ENCODE data around the gene HMGA1.
"Not testable (repeated sequence)": the region's sequence is repeated elsewhere in the genome, so short reads cannot be mapped to it uniquely, and the experiment has no call there.

Gene HMGA1

GRCh38 chr6:34241351-34242215 is 4.9 kb downstream of the HMGA1 start:
- no peak for DNase-seq

- no peak for DNase-seq
Observed at GRCh38 chr6:34242252-34243130, 5.8 kb downstream of the HMGA1 start.

- no peak for DNase-seq
Observed at GRCh38 chr6:34243131-34243771, 6.6 kb downstream of the HMGA1 start.

- peak; percentile 91 for DNase-seq
Observed at GRCh38 chr6:34243901-34244884, 7.5 kb downstream of the HMGA1 start.

GRCh38 chr6:34245032-34245760 is 8.5 kb downstream of the HMGA1 start:
- DNase-seq: not testable (repeated sequence)

GRCh38 chr6:34245761-34246140 is 9.1 kb downstream of the HMGA1 start:
- not testable (repeated sequence) for DNase-seq

- no peak for DNase-seq
Observed at GRCh38 chr6:34246249-34246562, 9.5 kb downstream of the HMGA1 start.

GRCh38 chr6:34246563-34247391 is 10.1 kb downstream of the HMGA1 start:
- no peak for DNase-seq

- no peak for DNase-seq
Observed at GRCh38 chr6:34247481-34248197, 11.0 kb downstream of the HMGA1 start.

GRCh38 chr6:34248198-34248726 is 11.6 kb downstream of the HMGA1 start:
- no peak for DNase-seq

- DNase-seq: peak; percentile 94
Observed at GRCh38 chr6:34248727-34249468, 12.2 kb downstream of the HMGA1 start, which contains the start of gene SMIM29. Gene SMIM29, minus strand, starts transcription at chr6:34249006. Its CDS starts 1,215 bp downstream, at chr6:34247791.

- no peak for DNase-seq
Observed at GRCh38 chr6:34249469-34250261, 13.0 kb downstream of the HMGA1 start.

- not testable (repeated sequence) for DNase-seq
Observed at GRCh38 chr6:34252395-34252794, 15.7 kb downstream of the HMGA1 start.

GRCh38 chr6:34259529-34260069 is 22.9 kb downstream of the HMGA1 start:
- no peak for DNase-seq

- DNase-seq: no peak
Observed at GRCh38 chr6:34260576-34261267, 24.0 kb downstream of the HMGA1 start.

- not testable (repeated sequence) for DNase-seq
Observed at GRCh38 chr6:34263484-34263883, 26.8 kb downstream of the HMGA1 start.

GRCh38 chr6:34267746-34268145 is 31.1 kb downstream of the HMGA1 start:
- DNase-seq: no peak

Measured in fibroblast of upper back skin (primary cell).